Osteoblast (primary cell): ENCODE results near the gene OBP2A. TPM values are rescaled to one million over a fixed set of nuclear protein-coding genes. Genes with fewer than 3 reads are reported as not detected.

Experiments used
- DNase-seq: peaks from one replicate; pipeline ENCODE4 v3.0.0; 2011; ENCODE audit warnings: low spot score, mixed read lengths; ENCODE audit not compliant: insufficient read length; ENCODE audit errors: missing footprints
- H2AFZ ChIP-seq: 2 replicates; pipeline ENCODE4 v1.6.0; 2011; ENCODE audit warnings: mild to moderate bottlenecking, low read length
- H3K27ac ChIP-seq: 2 replicates; pipeline ENCODE4 v1.5.1; 2011; ENCODE audit warnings: mild to moderate bottlenecking, low read depth, low read length, moderate library complexity
- H3K27me3 ChIP-seq: 2 replicates; pipeline ENCODE4 v1.6.0; 2012; ENCODE audit warnings: mild to moderate bottlenecking, control low read depth, inconsistent platforms, low read length, moderate library complexity; ENCODE audit not compliant: insufficient read depth
- H3K36me3 ChIP-seq: 2 replicates; pipeline ENCODE4 v1.5.1; 2011; ENCODE audit warnings: mild to moderate bottlenecking, low read length, control low read depth, moderate library complexity; ENCODE audit not compliant: insufficient read depth
- H3K4me1 ChIP-seq: 2 replicates; pipeline ENCODE4 v1.5.1; 2011; ENCODE audit warnings: mild to moderate bottlenecking, low read length, control low read depth, moderate library complexity; ENCODE audit not compliant: insufficient read depth
- H3K4me2 ChIP-seq: 2 replicates; pipeline ENCODE4 v1.6.0; 2011; ENCODE audit warnings: mild to moderate bottlenecking, low read length; ENCODE audit not compliant: insufficient read depth
- H3K4me3 ChIP-seq: fragments of 200-600 bp; sonication (generic); 3 replicates; pipeline ENCODE4 v1.5.1; 2012; ENCODE audit warnings: mild to moderate bottlenecking, low read length, inconsistent platforms; ENCODE audit not compliant: insufficient read depth
- H3K79me2 ChIP-seq: 2 replicates; pipeline ENCODE4 v1.6.0; 2012; ENCODE audit warnings: mild to moderate bottlenecking, low read length, control low read depth, inconsistent platforms; ENCODE audit not compliant: insufficient read depth
- H3K9me3 ChIP-seq: 2 replicates; pipeline ENCODE4 v1.5.1; 2011; ENCODE audit warnings: low read depth, low read length, control low read depth
- H4K20me1 ChIP-seq: 2 replicates; pipeline ENCODE4 v1.6.0; 2012; ENCODE audit warnings: mild to moderate bottlenecking, low read length, control low read depth; ENCODE audit not compliant: insufficient read depth
- total RNA-seq: library from RNA; depleted of rRNA; stranded (reverse); fragments of >200 nt; gene quantifications from 2 replicates; pipeline ENCODE4 v1.2.3, GENCODE V29; 2012
- TF ChIP-seq, protein P1 (sequence below): IDR thresholded peaks from 2 replicates; pipeline ENCODE4 v1.5.1; 2011; ENCODE audit warnings: mild to moderate bottlenecking, low read depth, low read length, moderate library complexity; ENCODE audit errors: extremely low read depth

OBP2A gene
- total RNA-seq, 1 donor, result not detected

DNA sequence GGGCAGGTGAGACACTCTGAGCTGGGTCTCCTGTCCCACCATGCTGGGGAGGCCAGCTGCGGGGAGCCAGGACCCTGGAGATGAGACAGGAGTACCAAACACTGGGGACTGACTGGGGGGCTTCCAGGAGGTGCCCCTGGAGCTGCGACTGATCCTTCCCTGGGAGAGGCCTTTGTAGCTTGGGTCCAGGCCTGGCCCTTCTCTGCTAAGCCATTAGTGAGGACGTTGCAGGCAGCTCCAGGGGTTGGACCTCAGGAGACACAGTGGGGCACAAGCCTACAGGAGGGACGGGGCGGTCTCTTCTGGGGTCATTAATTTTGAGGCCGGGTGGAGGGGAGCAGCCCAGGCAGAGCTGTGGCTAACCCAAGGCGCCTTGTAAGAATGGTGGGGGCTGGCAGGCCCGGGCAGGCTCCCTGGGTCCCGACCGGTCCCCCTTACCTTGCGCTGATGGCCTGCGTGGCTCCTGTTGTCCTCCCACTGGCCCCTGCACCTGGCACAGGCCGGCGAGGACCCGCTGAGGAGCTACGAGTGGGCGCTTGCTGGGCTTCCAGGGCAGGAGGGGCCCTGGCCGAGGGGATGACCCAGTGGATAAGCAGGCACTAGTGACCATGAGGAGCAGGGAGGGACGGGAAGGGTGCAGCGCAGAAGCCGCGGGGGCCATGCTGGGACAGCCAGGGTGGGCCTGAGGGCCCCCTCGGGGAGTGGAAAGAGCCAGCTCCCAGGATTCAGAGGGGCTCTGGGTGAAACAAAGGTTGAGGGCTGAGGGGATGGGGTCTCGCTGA lies 40.3 kb upstream of the OBP2A start:
- Histone ChIP-seq H3K79me2 (peaks cover 19% of the 10 kb centered on the region), H3K4me3 (no peak overlapping the region), H4K20me1 (peaks cover 28% of the 10 kb centered on the region), H3K27me3 (no peaks in the 10 kb centered on the region), H3K4me1 (peaks cover 6% of the 10 kb centered on the region), H3K4me2 (no peak overlapping the region), H3K27ac (no peak overlapping the region), H3K9me3 (no peaks in the 10 kb centered on the region), H2AFZ (no peak overlapping the region), H3K36me3 (peaks cover 24% of the 10 kb centered on the region)
- TF ChIP-seq, protein P1, sequence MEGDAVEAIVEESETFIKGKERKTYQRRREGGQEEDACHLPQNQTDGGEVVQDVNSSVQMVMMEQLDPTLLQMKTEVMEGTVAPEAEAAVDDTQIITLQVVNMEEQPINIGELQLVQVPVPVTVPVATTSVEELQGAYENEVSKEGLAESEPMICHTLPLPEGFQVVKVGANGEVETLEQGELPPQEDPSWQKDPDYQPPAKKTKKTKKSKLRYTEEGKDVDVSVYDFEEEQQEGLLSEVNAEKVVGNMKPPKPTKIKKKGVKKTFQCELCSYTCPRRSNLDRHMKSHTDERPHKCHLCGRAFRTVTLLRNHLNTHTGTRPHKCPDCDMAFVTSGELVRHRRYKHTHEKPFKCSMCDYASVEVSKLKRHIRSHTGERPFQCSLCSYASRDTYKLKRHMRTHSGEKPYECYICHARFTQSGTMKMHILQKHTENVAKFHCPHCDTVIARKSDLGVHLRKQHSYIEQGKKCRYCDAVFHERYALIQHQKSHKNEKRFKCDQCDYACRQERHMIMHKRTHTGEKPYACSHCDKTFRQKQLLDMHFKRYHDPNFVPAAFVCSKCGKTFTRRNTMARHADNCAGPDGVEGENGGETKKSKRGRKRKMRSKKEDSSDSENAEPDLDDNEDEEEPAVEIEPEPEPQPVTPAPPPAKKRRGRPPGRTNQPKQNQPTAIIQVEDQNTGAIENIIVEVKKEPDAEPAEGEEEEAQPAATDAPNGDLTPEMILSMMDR, result no peak
- peak; percentile 57 for DNase-seq

- Histone ChIP-seq H3K9me3 (no peaks in the 10 kb centered on the region), H3K4me1 (peaks cover 6% of the 10 kb centered on the region), H3K36me3 (peaks cover 24% of the 10 kb centered on the region), H3K27me3 (no peaks in the 10 kb centered on the region), H3K79me2 (peaks cover 10% of the 10 kb centered on the region), H3K4me3 (no peak overlapping the region), H2AFZ (no peak overlapping the region), H4K20me1 (peaks cover 24% of the 10 kb centered on the region), H3K27ac (no peak overlapping the region), H3K4me2 (no peak overlapping the region)
- TF ChIP-seq, protein P1, result no peak
- peak; percentile 90 for DNase-seq
Observed at GRCh38 chr9:135506327-135507103, 39.4 kb upstream of the OBP2A start.

DNA sequence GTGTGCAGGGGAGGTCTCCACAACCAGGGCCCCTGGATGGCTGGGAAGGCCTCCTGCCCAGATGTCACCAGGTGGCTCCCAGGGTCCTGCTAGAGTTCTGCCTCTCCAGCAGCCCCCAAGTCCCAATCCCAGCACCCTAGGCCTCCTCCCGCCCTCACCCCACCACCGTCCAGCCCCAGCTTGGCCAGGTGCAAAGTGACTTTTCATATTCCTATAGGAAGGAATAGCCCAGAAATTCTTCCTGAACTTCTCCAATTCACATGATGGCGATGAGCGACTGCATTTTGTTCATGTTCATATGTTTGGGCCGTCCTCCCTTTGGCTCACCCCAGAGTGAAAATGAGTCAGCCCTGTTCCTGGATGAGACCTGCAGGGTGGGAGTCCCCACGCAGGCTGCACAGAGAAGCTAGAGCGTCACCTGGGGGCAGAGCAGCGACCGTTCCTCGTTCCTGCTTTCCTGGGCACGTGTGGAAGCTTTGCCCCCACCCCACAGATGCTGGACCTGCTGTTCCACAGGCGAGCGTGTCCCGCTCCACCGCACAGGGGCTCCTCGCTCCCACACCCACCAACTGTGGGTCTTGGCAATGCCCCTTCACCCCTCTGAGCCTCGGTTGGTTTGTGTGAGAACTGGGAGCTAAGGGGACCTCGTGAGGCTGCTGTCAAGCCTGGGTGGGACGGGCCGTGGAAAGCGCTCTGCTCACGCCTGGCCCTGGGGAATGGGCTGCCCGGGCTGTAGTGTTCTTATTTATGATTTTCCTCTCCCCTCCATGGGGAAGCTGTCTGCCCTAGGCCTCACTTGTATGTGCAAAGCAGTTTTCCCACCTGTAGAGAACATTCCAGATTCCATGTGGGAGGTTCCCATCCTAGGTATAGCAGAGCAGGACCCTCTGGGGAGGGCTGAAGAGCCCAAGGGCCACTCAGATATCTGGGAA lies 38.6 kb upstream of the OBP2A start:
- H2AFZ ChIP-seq, result no peak overlapping the region
- peak; percentile 48 for DNase-seq
- H3K27me3 ChIP-seq, result no peaks in the 10 kb centered on the region
- H3K27ac ChIP-seq, result no peak overlapping the region
- H3K79me2 ChIP-seq, result peaks cover 1% of the 10 kb centered on the region
- TF ChIP-seq, protein P1, result no peak
- H3K4me1 ChIP-seq, result peaks cover 3% of the 10 kb centered on the region
- H3K9me3 ChIP-seq, result no peaks in the 10 kb centered on the region
- H4K20me1 ChIP-seq, result peaks cover 18% of the 10 kb centered on the region
- peaks cover 24% of the 10 kb centered on the region for H3K36me3 ChIP-seq
- no peak overlapping the region for H3K4me3 ChIP-seq
- no peak overlapping the region for H3K4me2 ChIP-seq
